Gastroesophageal sphincter (tissue), 2 donors: ENCODE results near the gene RNF44.

Source experiments
- POLR2A ChIP-seq, 2 donors: fragments of 450-650 bp; IDR thresholded peaks; one replicate each; pipeline ENCODE4 v1.6.1; 2017; ENCODE audit warnings: antibody characterized with exemption in 2 of 2, mild to moderate bottlenecking in 2 of 2, moderate library complexity in 1 of 2
- POLR2AphosphoS5 ChIP-seq: sonication (generic); formaldehyde crosslinking; IDR thresholded peaks from one replicate; pipeline ENCODE4 v1.6.1; 2017; ENCODE audit warnings: antibody characterized with exemption

DNA sequence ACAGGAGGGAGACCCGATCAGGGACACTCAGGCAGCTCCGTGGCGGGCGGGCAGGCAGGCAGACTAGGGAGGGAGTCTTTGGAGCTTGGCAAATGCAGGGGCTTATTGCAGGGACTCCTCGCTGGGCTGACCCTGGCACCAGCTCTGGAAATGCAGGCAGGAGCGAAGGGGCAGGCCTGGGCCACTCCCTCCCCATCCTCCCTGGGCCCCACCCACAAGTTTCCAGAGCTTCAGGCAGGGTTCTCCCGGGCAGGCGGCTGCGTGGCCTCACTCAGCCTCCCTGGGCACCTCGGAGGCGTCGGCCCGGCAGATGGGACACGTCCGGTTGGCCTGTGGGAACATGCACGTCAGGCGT is 8.5 kb downstream of the RNF44 start:
- no peak for TF ChIP-seq POLR2AphosphoS5
- no peak for TF ChIP-seq POLR2A (IDR thresholded peaks at IDR 0.05)
